CD4-positive, alpha-beta T cell treated with Interleukin-17A for 1 hour (primary cell): Measurements from ENCODE around the gene SHC2.

Experiments used
- DNase-seq: peaks from one replicate; pipeline ENCODE4 v3.0.0-alpha.2; 2020

SHC2 gene

GRCh38 chr19:460877-461720, at the start of gene SHC2:
Gene SHC2 (minus strand): TSS chr19:461033. CDS start chr19:460996, 37 bp downstream.
- no peak for DNase-seq

GRCh38 chr19:508204-509150, 47.6 kb upstream of the SHC2 start:
- no peak for DNase-seq

GRCh38 chr19:507286-508203, 46.7 kb upstream of the SHC2 start, which contains the start of gene TPGS1:
Gene TPGS1 (plus strand): TSS chr19:507497. CDS start chr19:507507, 10 bp downstream.
- peak; percentile 78 for DNase-seq

- DNase-seq: peak; percentile 98
Observed at GRCh38 chr19:506404-507285, 45.8 kb upstream of the SHC2 start.

GRCh38 chr19:504616-505015, 43.8 kb upstream of the SHC2 start:
- DNase-seq: no peak

GRCh38 chr19:501646-502045, 40.8 kb upstream of the SHC2 start:
- DNase-seq: no peak

GRCh38 chr19:498977-499623, 38.3 kb upstream of the SHC2 start:
- DNase-seq: no peak

GRCh38 chr19:498511-498891, 37.7 kb upstream of the SHC2 start:
- DNase-seq: no peak

- no peak for DNase-seq
Observed at GRCh38 chr19:497869-498510, 37.2 kb upstream of the SHC2 start.

GRCh38 chr19:497491-497868, 36.6 kb upstream of the SHC2 start:
- no peak for DNase-seq

GRCh38 chr19:496986-497385, 36.2 kb upstream of the SHC2 start:
- no peak for DNase-seq

GRCh38 chr19:496112-496665, 35.4 kb upstream of the SHC2 start, which contains the start of gene MADCAM1:
Gene MADCAM1 (plus strand): TSS chr19:496486. CDS start chr19:496500, 14 bp downstream.
- no peak for DNase-seq

- peak; percentile 52 for DNase-seq
Observed at GRCh38 chr19:495402-496111, 34.7 kb upstream of the SHC2 start.

- DNase-seq: no peak
Observed at GRCh38 chr19:495081-495401, 34.2 kb upstream of the SHC2 start.

- no peak for DNase-seq
Observed at GRCh38 chr19:494171-495080, 33.6 kb upstream of the SHC2 start.

- DNase-seq: no peak
Observed at GRCh38 chr19:493391-494170, 32.7 kb upstream of the SHC2 start.

- no peak for DNase-seq
Observed at GRCh38 chr19:492091-492531, 31.3 kb upstream of the SHC2 start.
